Measurements from ENCODE around the gene RAB11A. TPM values are rescaled to one million over a fixed set of nuclear protein-coding genes. Genes with fewer than 3 reads are reported as not detected.
A peak's percentile ranks its signal among the peaks of the same experiment; 100 is the strongest.

The RAB11A gene
- 100 to 1,000 TPM; 144 to 220 (median 199) TPM for total RNA-seq

- Histone ChIP-seq H3K4me1 (peaks cover 0 to 9% (median 0%) of the 10 kb centered on the region in 4 donors), H3K9me3 (no peaks in the 10 kb centered on the region), H3K4me3 (peak within 1 kb of the TSS; percentile 79 to 98 (median 84)), H3K27me3 (no peaks in the 10 kb centered on the region), H3K27ac (peak within 1 kb of the TSS; percentile 94 to 96 (median 95)), H3K36me3 (peaks cover 0 to 4% (median 0%) of the 10 kb centered on the region in 3 donors)
- DNase-seq, result peak; percentile 94 to 98 (median 97)
- peak in 2 of 6 experiments; percentile 31 to 32 for TF ChIP-seq CTCF (IDR thresholded peaks at IDR 0.05)
- peak; percentile 90 to 97 for TF ChIP-seq POLR2A (IDR thresholded peaks at IDR 0.05)
These were observed at the start of gene RAB11A for GRCh38 chr15:65869126-65869953. Gene RAB11A (plus strand): TSS chr15:65869491. CDS start chr15:65869586, 95 bp downstream.

GRCh38 chr15:65819563-65819960 lies 49.7 kb upstream of the RAB11A start:
- no peak for TF ChIP-seq POLR2A (IDR thresholded peaks at IDR 0.05)
- no peaks in the 10 kb centered on the region for H3K9me3 ChIP-seq
- H3K4me1 ChIP-seq, result peaks cover 0 to 15% (median 0%) of the 10 kb centered on the region in 4 donors
- peak in 1 of 3 donors; percentile 44 for DNase-seq
- H3K4me3 ChIP-seq, result no peak overlapping the region
- H3K36me3 ChIP-seq, result no peaks in the 10 kb centered on the region
- no peaks in the 10 kb centered on the region for H3K27me3 ChIP-seq
- H3K27ac ChIP-seq, result peak overlapping the region; percentile 51 to 65 (median 58)

- Histone ChIP-seq H3K36me3 (no peaks in the 10 kb centered on the region), H3K27ac (peak overlapping the region in 1 of 4 donors; percentile 28), H3K9me3 (no peaks in the 10 kb centered on the region), H3K4me1 (peaks cover 0 to 15% (median 0%) of the 10 kb centered on the region in 4 donors), H3K27me3 (no peaks in the 10 kb centered on the region), H3K4me3 (no peak overlapping the region)
- TF ChIP-seq CTCF (IDR thresholded peaks at IDR 0.05) (no peak), POLR2A (IDR thresholded peaks at IDR 0.05) (no peak)
- no peak for DNase-seq
These were observed 48.2 kb upstream of the RAB11A start for GRCh38 chr15:65821070-65821469.

- peaks cover 0 to 15% (median 0%) of the 10 kb centered on the region in 4 donors for H3K4me1 ChIP-seq
- no peaks in the 10 kb centered on the region for H3K36me3 ChIP-seq
- no peaks in the 10 kb centered on the region for H3K27me3 ChIP-seq
- H3K27ac ChIP-seq, result no peak overlapping the region
- DNase-seq, result no peak
- no peak for TF ChIP-seq CTCF (IDR thresholded peaks at IDR 0.05)
- no peak for TF ChIP-seq POLR2A (IDR thresholded peaks at IDR 0.05)
- H3K4me3 ChIP-seq, result no peak overlapping the region
- no peaks in the 10 kb centered on the region for H3K9me3 ChIP-seq
These were observed 47.0 kb upstream of the RAB11A start for GRCh38 chr15:65822316-65822715.

- no peaks in the 10 kb centered on the region for H3K27me3 ChIP-seq
- no peaks in the 10 kb centered on the region for H3K36me3 ChIP-seq
- peak in 1 of 3 donors; percentile 75 for DNase-seq
- peaks cover 0 to 5% (median 0%) of the 10 kb centered on the region in 4 donors for H3K4me1 ChIP-seq
- TF ChIP-seq POLR2A (IDR thresholded peaks at IDR 0.05) (no peak), CTCF (IDR thresholded peaks at IDR 0.05) (peak in 5 of 6 experiments; percentile 8 to 63 (median 60))
- H3K27ac ChIP-seq, result no peak overlapping the region
- no peak overlapping the region for H3K4me3 ChIP-seq
- no peaks in the 10 kb centered on the region for H3K9me3 ChIP-seq
These were observed 45.1 kb upstream of the RAB11A start for GRCh38 chr15:65824031-65824743.

Data from Peyer's patch (tissue), 4 donors.